Measurements from ENCODE around the gene SLC35F1. TPM values are rescaled to one million over a fixed set of nuclear protein-coding genes. Genes with fewer than 3 reads are reported as not detected.
"Not testable (repeated sequence)": the region's sequence is repeated elsewhere in the genome, so short reads cannot be mapped to it uniquely, and the experiment has no call there.

SLC35F1 gene
- total and polyA plus RNA-seq, 2 donors (not counting 3 experiments of a cell fraction or from before 2014, with no cell fraction given) = not detected

GRCh38 chr6:118029967-118030366 is 122.9 kb downstream of the SLC35F1 start:
- dilution Hi-C loops (cut with MboI; ENCODE audit: extremely low pct_ligation_motif_present, low sequenced_read_pairs) = no loop called here
- ChIA-PET CTCF (no interaction called here), POLR2A (no interaction called here)
- no peak for DNase-seq (ENCODE audit: low read depth, low spot score)
- no peak overlapping the region for H3K27ac ChIP-seq (ENCODE audit: insufficient read depth, low read depth, low read length)
- no peak overlapping the region for H3K9ac ChIP-seq (replicated peaks; ENCODE audit: extremely low read depth, insufficient read depth, low read length)
- no peaks in the 10 kb centered on the region for H3K36me3 ChIP-seq (ENCODE audit: control insufficient read depth in 2 of 2, extremely low read depth in 1 of 2, insufficient read depth in 2 of 2, low read length in 2 of 2)
- TF ChIP-seq JUN (IDR thresholded peaks at IDR 0.05; ENCODE audit: borderline replicate concordance, insufficient read depth, insufficient read length, low read depth) (no peak), POLR2A (IDR thresholded peaks at IDR 0.05; ENCODE audit: low read depth, low read length) (no peak), FOS (IDR thresholded peaks at IDR 0.05; ENCODE audit: borderline replicate concordance, insufficient read depth, low read length) (no peak), POLR2AphosphoS5 (IDR thresholded peaks at IDR 0.05; ENCODE audit: insufficient read depth, low read depth, low read length) (no peak), EZH2 (IDR thresholded peaks at IDR 0.05; ENCODE audit: borderline replicate concordance, low read depth, low read length, severe bottlenecking) (no peak), GATA2 (IDR thresholded peaks at IDR 0.05; ENCODE audit: insufficient read depth, insufficient read length, low read depth, low read length) (no peak)
- no peaks in the 10 kb centered on the region for H3K79me2 ChIP-seq (ENCODE audit: control insufficient read depth, insufficient read depth, low read length)
- no peak overlapping the region for H3K4me2 ChIP-seq (ENCODE audit: insufficient read depth, low read length)
- no peak for FAIRE-seq
- no TSS peak for BruUV-seq (replicated peaks)
- intact Hi-C loops (cut with micrococcal nuclease) = no loop called here
- no peaks in the 10 kb centered on the region for H3K4me1 ChIP-seq (ENCODE audit: control insufficient read depth, extremely low read depth, insufficient read depth, low read length)
- H3K9me3 ChIP-seq (replicated peaks; ENCODE audit: control insufficient read depth, insufficient read depth, low read length) = no peaks in the 10 kb centered on the region
- H3K27me3 ChIP-seq (ENCODE audit: control insufficient read depth in 2 of 2, insufficient read depth in 2 of 2, low read length in 2 of 2) = no peaks in the 10 kb centered on the region
- H3K4me3 ChIP-seq (replicated peaks in 1 of 3; ENCODE audit: insufficient read depth in 1 of 3, low read depth in 1 of 3, low read length in 3 of 3) = no peak overlapping the region
- H4K20me1 ChIP-seq (replicated peaks; ENCODE audit: control insufficient read depth, extremely low read depth, insufficient read depth, low read length) = no peaks in the 10 kb centered on the region
- H2AFZ ChIP-seq (ENCODE audit: low read depth, low read length) = no peak overlapping the region
- H3K9me1 ChIP-seq (replicated peaks; ENCODE audit: control insufficient read depth, extremely low read depth, insufficient read depth, low read length) = no peaks in the 10 kb centered on the region

- H3K4me3 ChIP-seq (replicated peaks in 1 of 3; ENCODE audit: insufficient read depth in 1 of 3, low read depth in 1 of 3, low read length in 3 of 3); dilution Hi-C loops (cut with MboI; ENCODE audit: extremely low pct_ligation_motif_present, low sequenced_read_pairs); CTCF ChIA-PET; POLR2A ChIA-PET; FAIRE-seq; H3K4me1 ChIP-seq (ENCODE audit: control insufficient read depth, extremely low read depth, insufficient read depth, low read length); H3K27me3 ChIP-seq (ENCODE audit: control insufficient read depth in 2 of 2, insufficient read depth in 2 of 2, low read length in 2 of 2); H3K36me3 ChIP-seq (ENCODE audit: control insufficient read depth in 2 of 2, extremely low read depth in 1 of 2, insufficient read depth in 2 of 2, low read length in 2 of 2); intact Hi-C loops (cut with micrococcal nuclease); BruUV-seq (replicated peaks); DNase-seq (ENCODE audit: low read depth, low spot score); H3K27ac ChIP-seq (ENCODE audit: insufficient read depth, low read depth, low read length); H3K9me3 ChIP-seq (replicated peaks; ENCODE audit: control insufficient read depth, insufficient read depth, low read length); H2AFZ ChIP-seq (ENCODE audit: low read depth, low read length); H3K9ac ChIP-seq (replicated peaks; ENCODE audit: extremely low read depth, insufficient read depth, low read length); H3K79me2 ChIP-seq (ENCODE audit: control insufficient read depth, insufficient read depth, low read length); H3K4me2 ChIP-seq (ENCODE audit: insufficient read depth, low read length); H4K20me1 ChIP-seq (replicated peaks; ENCODE audit: control insufficient read depth, extremely low read depth, insufficient read depth, low read length); H3K9me1 ChIP-seq (replicated peaks; ENCODE audit: control insufficient read depth, extremely low read depth, insufficient read depth, low read length): not testable (repeated sequence)
These were observed 130.4 kb downstream of the SLC35F1 start for GRCh38 chr6:118037479-118037878.

All from endothelial cell of umbilical vein (primary cell).